Activated T-cell treated with anti-CD3 and anti-CD28 coated beads for 24 hours (primary cell): ENCODE results near the gene ENOSF1.
"Not testable (repeated sequence)": the region's sequence is repeated elsewhere in the genome, so short reads cannot be mapped to it uniquely, and the experiment has no call there.

Experiments used
- DNase-seq: peaks from one replicate; pipeline ENCODE4 v3.0.0-alpha.2; 2020; ENCODE audit warnings: low read depth

ENOSF1 gene

DNA sequence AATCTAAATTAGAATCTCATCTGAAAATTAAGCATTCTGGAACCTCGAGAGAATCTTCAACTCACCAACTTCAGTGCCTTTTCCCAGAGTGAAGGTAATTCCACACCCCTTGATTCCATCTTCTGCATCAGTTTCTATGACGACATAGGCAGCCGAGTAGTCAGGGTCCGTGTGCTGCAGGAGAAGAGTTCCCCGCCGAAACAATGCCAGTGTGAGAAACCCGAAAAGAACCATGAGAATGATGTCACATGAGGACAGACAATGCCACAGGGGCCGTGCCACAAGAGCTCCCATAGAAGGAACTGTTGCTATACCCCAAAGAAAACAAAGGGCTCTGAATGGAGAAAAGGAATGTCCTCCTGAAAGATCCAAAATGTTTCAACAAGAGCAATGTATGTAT is 6.0 kb downstream of the ENOSF1 start:
- no peak for DNase-seq

DNA sequence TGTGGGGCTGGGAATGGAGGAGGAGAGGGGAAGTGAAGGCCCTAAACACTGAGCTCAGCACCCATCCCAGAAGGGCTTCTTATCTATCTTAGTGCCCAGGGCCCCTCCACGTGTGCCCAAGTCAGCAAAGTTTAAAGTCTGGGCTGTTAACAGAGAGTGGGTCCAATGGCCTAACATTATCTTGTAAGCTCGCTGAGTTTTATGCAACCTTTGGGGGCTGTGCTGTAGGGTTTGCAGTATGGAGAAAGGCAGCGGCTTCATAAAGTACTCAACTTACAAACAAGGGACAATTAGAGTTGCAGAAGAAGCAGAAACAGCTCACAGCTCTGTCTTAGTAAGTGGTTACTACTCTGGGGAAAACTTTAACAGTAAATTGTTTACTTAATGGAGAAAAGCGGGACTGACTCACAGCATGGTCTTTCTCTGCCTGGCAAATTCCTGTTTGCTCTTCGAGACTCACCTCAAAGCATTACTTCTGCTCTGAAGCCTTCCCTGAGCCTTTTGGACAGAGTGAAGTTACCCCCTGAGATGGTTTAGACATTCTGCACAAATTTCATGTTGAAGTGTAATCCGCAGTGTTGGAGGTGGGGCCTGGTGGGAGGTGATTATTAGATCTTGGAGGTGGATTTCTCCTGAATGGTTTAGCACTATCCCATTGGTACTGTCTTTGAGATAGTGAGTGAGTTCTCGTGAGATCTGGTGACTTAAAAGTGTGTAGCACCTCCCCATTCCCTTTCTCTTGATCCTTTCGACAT is 9.0 kb downstream of the ENOSF1 start:
- no peak for DNase-seq

DNA sequence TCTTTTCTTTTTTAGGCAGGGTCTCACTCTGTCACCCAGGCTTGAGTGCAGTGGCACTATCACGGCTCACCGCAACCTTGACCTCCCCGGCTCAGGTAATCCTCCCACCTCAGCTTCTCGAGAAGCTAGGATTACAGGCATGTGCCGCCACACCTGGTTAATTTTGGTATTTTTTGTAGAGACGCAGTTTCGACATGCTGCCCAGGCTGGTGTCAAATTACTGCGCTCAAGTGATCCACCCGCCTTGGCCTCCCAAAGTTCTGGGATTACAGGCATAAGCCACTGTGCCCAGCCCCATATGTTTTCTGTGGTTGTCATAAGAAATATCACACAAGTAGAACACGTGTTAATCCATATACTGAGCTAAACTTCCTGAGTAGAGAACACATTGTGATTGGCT is 14.6 kb downstream of the ENOSF1 start:
- DNase-seq: no peak

- DNase-seq: no peak
These were observed 15.4 kb downstream of the ENOSF1 start for GRCh38 chr18:697012-697411.

- DNase-seq: no peak
These were observed 18.8 kb downstream of the ENOSF1 start for GRCh38 chr18:693466-694187.

- DNase-seq: no peak
These were observed 19.6 kb downstream of the ENOSF1 start for GRCh38 chr18:692824-693223.

DNA sequence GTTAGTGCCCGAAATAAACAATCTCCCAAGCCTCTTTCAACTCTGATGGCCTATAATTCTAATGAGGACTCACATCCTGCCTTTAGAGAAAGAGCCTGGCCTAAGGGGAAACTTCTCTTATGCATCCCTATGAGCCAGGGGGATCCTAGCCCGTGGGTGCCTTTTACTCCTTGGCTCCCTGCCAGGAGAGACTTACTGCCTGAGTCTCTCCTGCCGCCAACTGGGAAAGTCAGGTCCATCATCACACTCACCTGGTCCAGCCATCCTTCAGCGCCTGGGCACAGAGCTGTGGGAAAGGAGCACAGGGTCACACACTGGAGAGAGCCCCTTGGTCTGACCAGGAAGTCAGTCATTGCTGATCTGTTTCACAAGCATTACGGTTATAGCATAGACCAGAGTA is 24.1 kb downstream of the ENOSF1 start:
- no peak for DNase-seq

- DNase-seq: no peak
These were observed 25.9 kb downstream of the ENOSF1 start for GRCh38 chr18:686339-687111.

GRCh38 chr18:685438-685837 is 27.0 kb downstream of the ENOSF1 start:
- DNase-seq: no peak

DNA sequence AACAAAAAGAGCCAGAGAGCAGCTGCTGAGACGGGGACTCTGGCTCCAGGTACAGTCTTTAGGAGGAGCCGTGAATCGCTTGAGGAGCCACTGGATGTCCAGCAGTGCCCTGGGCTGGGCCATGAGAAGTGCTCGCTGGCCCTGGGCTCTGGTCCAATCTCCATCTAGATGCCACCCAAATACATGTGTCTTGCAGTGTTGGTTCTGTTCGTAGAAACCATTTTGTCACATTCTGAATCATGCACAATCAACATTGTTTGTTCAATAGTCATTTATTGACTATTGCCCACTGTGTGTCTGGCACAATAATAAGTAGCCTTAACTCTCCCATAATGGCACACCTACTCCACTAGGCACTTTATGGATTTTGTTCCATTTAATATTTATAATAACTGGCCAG is 28.9 kb downstream of the ENOSF1 start:
- no peak for DNase-seq

DNA sequence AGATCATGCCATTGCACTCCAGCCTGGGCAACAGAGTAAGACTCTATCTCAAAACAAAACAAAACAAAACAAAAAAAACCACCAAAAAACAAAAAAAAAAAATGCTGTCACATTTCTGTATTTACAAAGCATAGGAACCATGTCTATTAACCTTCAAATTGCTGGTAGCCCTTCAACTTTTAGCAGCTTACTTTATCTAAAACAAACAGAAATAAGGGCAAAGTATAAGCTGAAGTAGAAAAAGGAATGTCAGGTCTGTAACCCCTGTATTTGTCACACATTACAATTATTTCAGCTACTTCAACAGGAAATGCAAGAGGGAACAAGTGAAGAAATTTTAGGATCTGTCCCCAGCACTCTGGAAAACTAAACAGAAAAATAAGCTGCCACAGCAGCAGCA is 29.6 kb downstream of the ENOSF1 start:
- no peak for DNase-seq

GRCh38 chr18:682416-682815 is 30.0 kb downstream of the ENOSF1 start:
- DNase-seq: not testable (repeated sequence)

DNA sequence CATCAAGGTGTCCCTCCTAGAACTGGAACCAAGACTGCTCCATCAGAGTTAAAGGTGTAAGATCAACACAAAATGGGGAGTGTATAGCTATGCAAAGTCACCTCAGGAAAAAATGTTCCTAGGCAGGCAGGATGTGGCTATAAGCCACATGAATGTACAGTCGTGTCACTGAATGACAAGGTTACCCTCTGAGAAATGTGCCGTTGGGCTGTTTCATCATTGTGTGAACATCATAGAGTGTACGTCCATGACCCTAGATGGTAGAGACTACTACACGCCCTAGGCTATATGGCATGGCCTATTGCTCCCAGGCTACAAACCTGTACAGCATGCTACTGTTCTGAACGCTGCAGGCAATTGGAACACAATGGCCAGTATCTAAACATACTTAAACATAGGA is 30.4 kb downstream of the ENOSF1 start:
- DNase-seq: peak; percentile 18

DNA sequence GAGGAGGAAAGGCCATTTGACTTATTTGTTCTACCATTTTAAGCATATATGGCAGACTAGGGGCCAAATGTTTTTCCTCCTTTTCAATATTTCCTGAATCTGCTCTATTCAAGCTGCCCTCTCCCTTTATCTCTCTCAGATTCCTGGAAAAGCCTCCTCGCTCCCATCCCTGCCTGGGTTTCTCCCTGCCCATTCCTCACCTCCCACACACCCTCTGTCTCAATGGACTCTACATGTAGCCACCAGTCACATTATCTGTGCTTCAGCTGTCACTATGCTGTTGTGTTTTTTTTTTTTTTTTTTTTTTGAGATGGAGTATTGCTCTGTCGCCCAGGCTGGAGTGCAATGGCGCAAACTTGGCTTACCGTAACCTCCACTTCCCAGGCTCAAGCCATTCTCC is 32.0 kb downstream of the ENOSF1 start:
- no peak for DNase-seq

- DNase-seq: no peak
These were observed 32.9 kb downstream of the ENOSF1 start for GRCh38 chr18:679516-679915.

- DNase-seq: no peak
These were observed 33.8 kb downstream of the ENOSF1 start for GRCh38 chr18:678482-679182.

DNA sequence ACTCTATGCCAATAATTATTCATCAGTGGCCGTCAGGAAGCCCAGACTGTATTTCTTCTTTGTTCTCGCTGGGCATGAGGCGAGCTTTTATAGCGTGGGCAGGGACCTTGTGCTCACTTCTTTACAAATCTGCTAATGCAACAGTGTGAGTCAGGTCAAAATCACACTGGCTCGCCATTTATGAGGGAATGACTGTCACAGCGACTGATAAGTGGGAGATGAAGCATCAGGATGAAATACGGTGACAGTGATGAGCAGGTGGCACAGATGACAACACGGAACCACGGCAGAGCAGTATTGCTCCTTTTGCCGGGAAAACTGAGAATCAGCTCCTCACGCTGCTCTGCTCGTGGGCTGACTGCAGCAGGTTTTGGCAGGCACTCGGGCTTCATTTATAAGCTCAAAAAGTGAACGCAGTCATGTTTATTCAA is 34.5 kb downstream of the ENOSF1 start:
- no peak for DNase-seq

GRCh38 chr18:677145-677544 is 35.3 kb downstream of the ENOSF1 start:
- DNase-seq: no peak

- no peak for DNase-seq
These were observed 35.7 kb downstream of the ENOSF1 start for GRCh38 chr18:676736-677135.

DNA sequence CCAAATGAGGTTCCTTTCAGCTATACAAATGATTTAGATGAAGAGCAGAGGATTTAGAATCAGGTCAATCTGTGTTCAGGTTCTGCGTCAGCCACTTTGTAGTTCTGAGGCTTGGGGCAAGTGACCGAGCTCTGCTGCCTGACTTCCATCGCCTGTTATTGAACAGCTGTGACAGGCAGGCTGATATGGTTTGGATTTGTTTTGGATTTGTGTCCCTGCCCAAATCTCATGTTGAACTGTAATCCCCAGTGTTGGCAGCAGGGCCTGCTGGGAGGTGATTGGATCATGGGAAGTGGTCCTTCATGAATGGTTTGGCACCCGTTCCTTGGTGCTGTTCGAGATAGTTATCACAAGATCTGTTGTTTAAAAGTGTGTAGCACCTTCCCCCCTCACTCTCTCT is 36.4 kb downstream of the ENOSF1 start:
- DNase-seq: no peak

DNA sequence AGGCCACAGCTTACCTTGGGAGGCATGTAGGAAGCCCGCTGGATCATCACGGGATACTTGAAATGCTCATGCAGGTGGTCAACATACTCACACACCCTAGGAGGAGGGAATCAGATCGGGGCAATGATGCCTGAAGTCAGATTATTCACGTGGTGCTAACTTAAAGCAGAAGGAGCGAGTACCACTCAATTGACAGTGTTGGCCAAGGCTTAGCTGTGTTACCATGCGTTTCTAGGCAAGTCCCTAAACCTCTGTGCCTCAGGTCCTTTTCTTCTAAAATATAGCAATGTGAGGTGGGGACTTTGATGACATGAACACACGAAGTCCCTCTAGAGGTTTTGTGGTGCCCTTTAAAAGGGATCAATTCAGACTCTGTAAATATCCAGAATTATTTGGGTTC is 37.1 kb downstream of the ENOSF1 start:
- DNase-seq: no peak

DNA sequence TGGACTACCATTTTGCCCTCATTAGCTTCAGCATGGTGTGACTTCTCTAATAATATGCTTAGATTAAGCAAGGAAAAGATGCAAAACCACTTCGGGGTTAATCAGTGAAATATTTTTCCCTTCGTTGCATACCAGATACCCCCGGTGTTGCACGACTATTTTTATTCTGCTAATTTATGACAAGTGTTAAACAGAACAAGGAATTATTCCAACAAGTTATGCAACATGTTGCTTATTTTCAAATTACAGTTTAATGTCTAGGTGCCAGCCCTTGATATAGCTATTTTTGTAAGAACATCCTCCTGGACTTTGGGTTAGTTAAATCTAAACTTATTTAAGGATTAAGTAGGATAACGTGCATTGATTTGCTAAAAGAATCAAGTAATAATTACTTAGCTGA is 38.7 kb downstream of the ENOSF1 start:
- DNase-seq: no peak
